Measurements from ENCODE around the gene COG5.
A peak's percentile ranks its signal among the peaks of the same experiment; 100 is the strongest.
"Not testable (repeated sequence)": the region's sequence is repeated elsewhere in the genome, so short reads cannot be mapped to it uniquely, and the experiment has no call there.

The COG5 gene

GRCh38 chr7:107228291-107228690 lies 335.4 kb downstream of the COG5 start:
- DNase-seq (ENCODE audit: low spot score), result no peak

- DNase-seq (ENCODE audit: low spot score), result no peak
Measured at GRCh38 chr7:107224374-107225223, 339.1 kb downstream of the COG5 start.

GRCh38 chr7:107220806-107221205 lies 342.9 kb downstream of the COG5 start:
- not testable (repeated sequence) for DNase-seq (ENCODE audit: low spot score)

DNA sequence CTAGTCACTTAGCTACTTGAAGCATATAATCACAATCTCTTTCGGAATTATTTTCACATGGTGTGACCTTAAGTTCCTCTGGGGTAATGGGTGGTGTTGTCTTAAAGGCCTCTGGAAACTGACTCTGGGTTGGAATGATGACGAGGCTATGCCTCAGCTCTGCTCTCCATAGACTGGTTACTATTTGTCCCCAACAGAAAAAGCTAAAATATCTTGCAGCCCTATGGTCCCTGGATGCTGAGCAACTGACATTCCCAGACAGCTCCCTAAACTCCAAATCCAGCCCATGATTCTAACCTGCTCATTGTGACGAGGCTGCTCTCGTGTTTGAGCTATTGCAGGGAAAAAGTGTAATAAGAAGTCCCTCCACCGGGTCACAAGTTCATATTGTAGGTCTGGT lies 343.4 kb downstream of the COG5 start:
- DNase-seq (ENCODE audit: low spot score), result no peak

DNA sequence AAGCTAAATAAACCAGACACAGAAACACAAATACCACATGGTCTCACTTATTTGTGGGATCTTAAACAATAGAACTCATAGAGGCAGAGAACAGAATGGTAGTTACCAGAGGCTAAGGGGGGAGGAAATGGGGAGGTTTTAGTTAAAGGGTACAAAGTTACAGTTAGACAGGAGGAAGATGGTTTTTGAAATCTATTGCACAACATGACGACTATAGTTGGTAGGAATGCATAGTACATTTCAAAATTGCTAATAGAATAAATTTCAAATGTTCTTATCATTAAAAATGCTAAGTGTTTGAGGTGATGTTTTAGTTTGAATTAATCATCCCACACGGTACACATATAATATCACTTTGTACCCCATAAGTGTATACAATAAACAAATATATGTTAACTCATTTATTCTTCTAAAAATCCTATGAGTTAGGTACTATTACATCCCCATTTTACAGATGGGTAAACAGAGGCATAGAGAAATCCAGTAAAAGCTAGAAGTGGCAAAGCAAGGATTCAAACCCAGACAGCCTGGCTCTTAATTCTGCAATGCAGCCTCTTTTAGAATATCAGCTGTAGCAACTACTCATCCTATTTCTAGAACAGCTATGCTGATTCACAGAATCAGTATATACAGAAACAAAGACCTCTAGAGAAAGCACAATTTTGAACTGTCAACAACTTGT lies 344.0 kb downstream of the COG5 start:
- DNase-seq (ENCODE audit: low spot score), result no peak

DNA sequence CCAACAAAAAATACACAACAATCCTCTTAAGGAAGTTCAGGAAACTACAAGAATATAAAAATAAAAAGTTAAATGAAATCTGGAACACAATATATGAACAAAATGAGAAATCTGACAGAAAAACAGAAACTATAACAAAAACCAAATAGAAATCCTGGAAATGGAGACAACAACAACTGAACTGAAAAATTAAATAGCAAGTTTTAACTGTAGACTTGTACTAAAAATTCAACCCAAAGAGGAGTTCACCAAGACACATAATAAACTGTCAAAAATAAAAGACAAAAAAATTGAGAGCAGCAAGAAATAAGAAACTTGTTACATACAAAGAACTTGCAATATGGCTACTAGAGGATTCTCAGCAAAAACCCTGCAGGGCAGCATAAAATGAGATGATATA lies 349.8 kb downstream of the COG5 start:
- DNase-seq (ENCODE audit: low spot score), result no peak

DNA sequence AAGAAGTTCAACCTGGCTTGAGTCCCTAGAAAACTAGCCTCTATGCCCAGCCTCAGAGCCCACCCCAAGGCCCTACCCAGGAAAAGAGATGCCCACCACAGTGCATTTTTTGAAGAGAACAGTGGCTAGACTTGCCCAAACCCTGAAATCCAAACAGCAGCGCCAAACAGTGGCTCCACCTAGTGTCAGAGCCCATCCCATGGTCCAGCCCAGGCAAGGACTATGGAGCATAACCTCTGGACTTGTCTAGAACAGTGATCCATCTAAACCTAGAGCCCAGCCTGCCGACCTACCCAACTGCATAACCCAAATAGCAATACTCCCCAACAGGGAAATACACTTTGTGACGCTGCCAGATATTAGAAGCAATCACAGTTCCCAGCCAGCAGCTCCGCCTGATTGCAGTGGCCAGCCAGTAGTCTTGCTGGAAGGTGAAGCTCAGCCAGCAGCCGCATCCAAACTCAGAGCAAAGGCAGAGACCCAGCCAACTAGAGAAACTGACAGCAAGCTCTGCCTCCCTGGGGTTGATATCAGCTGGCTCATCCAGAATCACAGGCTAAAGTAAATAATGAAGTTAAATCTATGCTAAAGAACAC lies 350.4 kb downstream of the COG5 start:
- DNase-seq (ENCODE audit: low spot score), result no peak

- no peak for DNase-seq (ENCODE audit: low spot score)
Measured at GRCh38 chr7:107212725-107213124, 351.0 kb downstream of the COG5 start.

- no peak for DNase-seq (ENCODE audit: low spot score)
Measured at GRCh38 chr7:107210400-107210799, 353.3 kb downstream of the COG5 start.

- no peak for DNase-seq (ENCODE audit: low spot score)
Measured at GRCh38 chr7:107209565-107209964, 354.2 kb downstream of the COG5 start.

GRCh38 chr7:107208563-107208962 lies 355.2 kb downstream of the COG5 start:
- no peak for DNase-seq (ENCODE audit: low spot score)

DNA sequence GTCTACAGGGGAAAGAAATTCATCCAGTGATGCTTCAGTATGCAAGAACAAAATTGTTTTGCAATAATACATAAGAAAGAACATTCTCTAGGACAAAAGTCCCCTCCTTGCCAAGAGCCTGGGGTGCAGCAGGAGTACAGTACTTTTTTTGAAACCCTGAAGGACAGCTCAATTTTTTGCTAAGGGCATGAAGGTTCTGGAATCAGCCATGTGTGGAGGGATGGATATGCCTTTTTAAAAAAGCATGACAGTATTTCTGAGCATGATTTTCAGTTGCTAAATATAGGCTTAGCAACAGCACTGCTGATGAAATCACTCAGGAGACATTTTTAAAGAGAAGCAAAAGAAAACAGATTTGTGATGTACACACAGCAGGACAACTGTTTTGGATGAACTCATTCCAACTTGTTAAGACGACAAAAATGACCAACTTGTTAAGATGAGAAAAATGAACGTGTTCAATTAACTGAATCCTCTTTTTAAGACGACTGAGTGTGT lies 355.6 kb downstream of the COG5 start:
- DNase-seq (ENCODE audit: low spot score), result no peak

- DNase-seq (ENCODE audit: low spot score), result no peak
Measured at GRCh38 chr7:107207459-107207858, 356.3 kb downstream of the COG5 start.

DNA sequence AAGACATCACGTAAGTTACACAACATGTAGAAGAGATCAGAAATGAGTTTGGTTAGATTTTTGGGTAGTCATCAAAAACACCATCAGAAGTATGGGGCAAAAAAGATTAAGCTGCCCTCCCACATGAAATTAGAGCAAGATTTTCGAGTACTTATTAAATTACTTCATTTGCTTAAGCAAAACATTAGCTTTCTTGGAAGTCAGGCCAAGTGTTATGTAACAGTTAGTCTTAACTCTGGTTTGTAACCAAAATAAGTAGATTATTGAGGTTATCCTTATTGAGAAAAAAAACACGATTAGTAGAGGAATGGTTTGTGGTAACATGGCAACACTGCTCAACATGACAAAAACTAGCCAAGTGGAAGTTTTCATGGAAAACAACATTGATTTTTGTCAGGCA lies 357.0 kb downstream of the COG5 start:
- no peak for DNase-seq (ENCODE audit: low spot score)

- DNase-seq (ENCODE audit: low spot score), result no peak
Measured at GRCh38 chr7:107206136-107206535, 357.6 kb downstream of the COG5 start.

DNA sequence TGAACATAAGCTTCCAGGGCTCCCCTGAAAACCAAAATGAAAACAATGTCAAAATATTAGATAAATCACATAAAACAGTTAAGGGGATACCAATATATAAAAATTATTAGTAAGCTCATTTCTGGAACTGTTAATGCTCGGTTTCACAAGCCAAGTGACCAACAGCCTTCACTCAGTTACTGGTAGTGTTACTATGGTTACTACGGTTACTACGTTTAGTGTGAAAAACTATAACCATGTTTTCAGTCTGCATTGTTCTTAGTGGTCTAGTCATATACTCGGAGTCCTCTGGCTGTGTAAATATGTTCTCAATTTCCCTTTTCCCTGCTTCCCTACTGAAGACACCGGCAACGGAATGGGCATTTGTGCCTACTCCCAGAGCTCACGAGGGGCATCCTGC lies 360.1 kb downstream of the COG5 start:
- no peak for DNase-seq (ENCODE audit: low spot score)

DNA sequence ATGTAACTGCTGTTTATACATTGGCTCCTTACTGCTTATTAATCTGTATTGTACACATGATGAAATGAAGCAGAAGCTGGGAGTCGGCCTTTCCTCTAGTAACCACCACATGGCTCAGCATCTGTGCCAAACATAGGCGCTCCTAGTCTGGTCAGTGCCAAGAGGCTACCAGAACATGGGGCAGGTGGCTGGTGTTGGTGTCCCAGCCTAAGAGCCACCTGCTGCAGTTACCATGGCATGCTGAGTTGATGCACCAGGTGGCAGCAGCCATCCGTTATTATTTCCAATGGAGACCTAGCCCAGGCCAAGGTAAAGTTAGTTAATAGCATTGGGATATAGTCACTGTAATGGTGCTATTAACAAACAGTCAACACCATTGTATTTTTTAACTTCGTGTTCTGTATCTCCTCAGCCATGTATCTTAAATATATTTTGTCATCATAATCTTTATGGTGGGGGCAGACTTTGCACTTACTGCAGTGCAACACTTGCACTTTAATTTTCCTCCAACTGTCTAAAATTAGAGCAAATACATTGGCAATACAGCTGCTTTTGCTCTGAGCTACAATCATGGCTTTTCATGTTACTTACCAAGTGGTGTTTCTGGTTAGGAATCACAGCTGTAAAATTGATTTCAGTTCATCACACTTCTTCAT lies 361.8 kb downstream of the COG5 start:
- DNase-seq (ENCODE audit: low spot score), result peak; percentile 50

- no peak for DNase-seq (ENCODE audit: low spot score)
Measured at GRCh38 chr7:107196834-107197610, 366.7 kb downstream of the COG5 start.

GRCh38 chr7:107194052-107194451 lies 369.7 kb downstream of the COG5 start:
- no peak for DNase-seq (ENCODE audit: low spot score)

DNA sequence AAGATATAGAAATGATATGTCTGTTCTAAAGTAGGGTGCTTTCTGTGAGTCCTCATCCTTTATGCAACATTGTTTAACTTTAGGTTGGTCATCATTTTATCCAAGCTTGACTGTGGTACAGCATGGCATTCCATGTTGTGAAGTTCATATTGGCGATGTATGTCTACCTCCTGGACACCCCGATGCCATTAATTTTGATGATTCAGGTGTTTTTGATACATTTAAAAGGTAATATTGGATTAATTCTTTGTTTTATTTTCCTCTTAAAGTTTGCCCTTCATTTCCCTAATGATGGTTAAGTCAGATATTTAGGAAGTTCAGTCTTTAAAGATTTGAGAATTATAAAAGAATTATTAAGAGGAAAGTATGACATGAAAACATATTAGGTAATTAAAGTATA lies 373.6 kb downstream of the COG5 start:
- DNase-seq (ENCODE audit: low spot score), result no peak

- DNase-seq (ENCODE audit: low spot score), result no peak
Measured at GRCh38 chr7:107187774-107188173, 375.9 kb downstream of the COG5 start.

DNA sequence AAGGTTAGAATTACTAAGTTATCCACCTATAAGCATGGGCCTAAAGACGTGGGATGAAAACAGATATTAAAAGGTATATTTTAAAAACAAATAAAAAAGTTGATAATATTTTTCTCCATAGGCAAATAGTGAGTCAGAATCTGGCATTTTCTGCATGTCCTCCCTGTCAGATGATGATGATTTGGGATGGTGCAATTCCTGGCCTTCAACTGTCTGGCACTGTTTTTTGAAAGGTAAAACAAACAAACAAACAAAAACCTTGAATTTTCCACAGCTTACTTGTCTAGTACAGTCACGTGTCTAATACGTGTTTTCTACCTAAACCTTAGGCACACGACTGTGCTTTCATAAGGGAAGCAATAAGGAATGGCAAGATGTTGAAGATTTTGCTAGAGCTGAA lies 377.5 kb downstream of the COG5 start:
- DNase-seq (ENCODE audit: low spot score), result no peak
